GM12878 (cell line): ENCODE measurements around the gene NINJ1.

Experiments
- CREB1 ChIP-seq: IDR thresholded peaks from 2 replicates; pipeline ENCODE4 v1.6.1; 2012; ENCODE audit warnings: low read depth, mild to moderate bottlenecking, inconsistent platforms
- CTCF ChIP-seq, 3 experiments: IDR thresholded peaks in 2 of 3; conservative IDR thresholded peaks in 1 of 3; 2 replicates each; pipeline ENCODE4 v1.5.1; 2011; ENCODE audit warnings: low read depth in 3 of 3, low read length in 3 of 3, mild to moderate bottlenecking in 3 of 3, control low read depth in 2 of 3, moderate library complexity in 2 of 3, inconsistent platforms in 1 of 3, mixed read lengths in 1 of 3; ENCODE audit not compliant: control insufficient read depth in 2 of 3, insufficient read depth in 1 of 3; ENCODE audit errors: extremely low read depth in 1 of 3
- FOS ChIP-seq: IDR thresholded peaks from 3 replicates; pipeline ENCODE4 v1.6.1; 2011; ENCODE audit warnings: borderline replicate concordance; ENCODE audit not compliant: insufficient read length; ENCODE audit errors: extremely low read depth
- FOXM1 ChIP-seq: IDR thresholded peaks from 2 replicates; pipeline ENCODE4 v1.6.1; 2012; ENCODE audit warnings: low read depth, mild to moderate bottlenecking, inconsistent platforms, low read length, moderate library complexity
- TF ChIP-seq, protein P1 (sequence below): fragments of 450-650 bp; IDR thresholded peaks from 2 replicates; pipeline ENCODE4 v1.6.1; 2016; ENCODE audit warnings: mild to moderate bottlenecking

- TF ChIP-seq FOXM1: no peak
- no peak for TF ChIP-seq CREB1
- TF ChIP-seq, protein P1, sequence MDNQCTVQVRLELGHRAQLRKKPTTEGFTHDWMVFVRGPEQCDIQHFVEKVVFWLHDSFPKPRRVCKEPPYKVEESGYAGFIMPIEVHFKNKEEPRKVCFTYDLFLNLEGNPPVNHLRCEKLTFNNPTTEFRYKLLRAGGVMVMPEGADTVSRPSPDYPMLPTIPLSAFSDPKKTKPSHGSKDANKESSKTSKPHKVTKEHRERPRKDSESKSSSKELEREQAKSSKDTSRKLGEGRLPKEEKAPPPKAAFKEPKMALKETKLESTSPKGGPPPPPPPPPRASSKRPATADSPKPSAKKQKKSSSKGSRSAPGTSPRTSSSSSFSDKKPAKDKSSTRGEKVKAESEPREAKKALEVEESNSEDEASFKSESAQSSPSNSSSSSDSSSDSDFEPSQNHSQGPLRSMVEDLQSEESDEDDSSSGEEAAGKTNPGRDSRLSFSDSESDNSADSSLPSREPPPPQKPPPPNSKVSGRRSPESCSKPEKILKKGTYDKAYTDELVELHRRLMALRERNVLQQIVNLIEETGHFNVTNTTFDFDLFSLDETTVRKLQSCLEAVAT: no peak
- no peak for TF ChIP-seq FOS
- no peak for TF ChIP-seq CTCF (IDR thresholded peaks at IDR 0.05 in 2 of 3, conservative IDR thresholded peaks at IDR 0.05 in 1 of 3; ENCODE audit: control insufficient read depth in 2 of 3, extremely low read depth in 1 of 3, insufficient read depth in 1 of 3, low read depth in 3 of 3, low read length in 3 of 3)
These were observed 44.5 kb downstream of the NINJ1 start for GRCh38 chr9:93089481-93089991.
